HTERT RPE-1 (cell line): ENCODE measurements around the gene SCUBE1.

Experiments
- in situ Hi-C: fragments of 300-500 bp; cut with MboI; formaldehyde crosslinking; loops from 4 replicates; pipeline ENCODE4 v1.14.3; 2020; ENCODE audit warnings: low sequenced_read_pairs

Gene SCUBE1

GRCh38 chr22:43166132-43166930, 176.8 kb downstream of the SCUBE1 start:
- in situ Hi-C loops, result no loop called here

DNA sequence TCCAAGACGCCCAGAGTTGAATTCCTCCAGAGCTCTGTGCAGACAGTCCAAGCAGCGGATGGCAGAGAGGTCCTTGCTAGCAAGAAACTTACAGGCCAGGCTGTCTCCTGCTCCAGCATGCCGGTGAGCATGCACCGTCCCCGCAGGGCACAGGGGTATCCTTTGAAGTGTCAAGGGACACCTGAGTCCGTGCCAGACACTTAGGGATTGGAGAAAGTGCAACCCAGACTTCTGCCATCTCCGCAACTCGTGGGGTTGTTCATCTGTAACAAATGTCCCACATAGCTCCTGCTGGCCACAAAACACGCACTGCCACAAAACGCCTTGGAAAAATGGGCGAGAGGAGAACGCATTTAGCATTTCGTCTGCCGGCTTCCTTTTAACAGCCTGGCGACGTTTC, 178.5 kb downstream of the SCUBE1 start:
- in situ Hi-C loops, result no loop called here

DNA sequence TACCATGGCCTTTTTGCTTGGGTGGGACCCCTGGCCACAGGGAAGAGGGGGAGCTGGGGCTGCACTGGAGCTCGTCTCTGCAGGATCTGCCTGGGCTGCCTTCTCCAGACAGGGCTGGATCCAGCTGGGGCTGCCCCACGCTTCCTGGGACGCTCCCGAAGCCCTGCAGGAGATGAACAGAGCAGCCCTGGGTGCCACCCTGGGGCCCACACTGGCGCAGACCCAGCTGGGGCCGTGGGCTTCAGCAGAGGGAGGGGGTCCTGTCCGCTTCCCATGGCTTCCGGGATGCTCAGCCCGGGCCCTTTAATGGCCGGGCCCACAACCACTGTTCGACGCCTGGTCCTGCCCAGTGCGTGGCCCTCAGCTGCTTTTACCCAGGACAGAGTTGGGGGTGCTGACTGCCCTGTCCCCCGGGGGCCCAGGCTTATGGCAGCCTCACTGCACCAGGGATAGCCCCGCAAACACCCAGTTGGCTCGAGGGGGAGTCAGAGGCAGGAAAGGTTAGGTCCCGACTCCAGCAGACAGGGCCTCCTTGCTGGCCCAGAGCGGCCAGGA, 179.9 kb downstream of the SCUBE1 start:
- in situ Hi-C loops, result no loop called here

- in situ Hi-C loops, result no loop called here
Measured at GRCh38 chr22:43162412-43163150, 180.6 kb downstream of the SCUBE1 start.

- in situ Hi-C loops, result no loop called here
Measured at GRCh38 chr22:43160497-43161126, 182.6 kb downstream of the SCUBE1 start.

DNA sequence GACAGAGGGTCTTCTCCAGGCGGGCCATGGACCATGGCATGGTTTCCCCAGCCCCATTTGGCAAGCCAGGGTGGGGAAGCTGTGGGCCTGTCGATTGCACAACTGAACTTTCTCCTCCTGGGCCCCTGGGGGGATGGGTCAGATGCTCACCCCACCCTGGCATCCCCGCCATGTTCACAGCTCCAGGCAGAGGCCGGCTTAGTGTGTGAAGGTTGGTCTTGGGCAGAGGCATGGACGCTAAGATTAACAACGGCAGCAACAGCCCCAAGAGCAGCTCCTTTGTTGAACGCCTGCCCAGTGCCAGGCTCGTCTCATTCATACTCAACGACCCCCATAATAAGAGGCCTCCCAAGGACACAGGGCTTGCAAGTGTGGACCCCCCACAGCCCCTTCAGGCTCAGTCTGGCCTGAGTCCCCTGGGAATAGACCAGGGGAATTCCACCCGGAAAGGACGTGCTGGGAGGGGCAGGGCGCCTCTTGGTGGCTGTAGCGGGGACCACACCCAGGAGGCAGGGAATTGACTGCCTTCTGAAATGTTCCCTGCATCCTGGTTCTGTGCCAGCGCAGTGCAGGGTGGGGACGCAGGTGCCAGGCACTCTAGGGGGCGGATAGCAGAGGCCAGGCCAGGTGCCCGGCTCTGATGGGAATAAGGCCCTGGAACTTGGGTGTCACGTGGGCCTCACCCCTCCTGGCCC, 183.5 kb downstream of the SCUBE1 start:
- in situ Hi-C loops, result no loop called here

DNA sequence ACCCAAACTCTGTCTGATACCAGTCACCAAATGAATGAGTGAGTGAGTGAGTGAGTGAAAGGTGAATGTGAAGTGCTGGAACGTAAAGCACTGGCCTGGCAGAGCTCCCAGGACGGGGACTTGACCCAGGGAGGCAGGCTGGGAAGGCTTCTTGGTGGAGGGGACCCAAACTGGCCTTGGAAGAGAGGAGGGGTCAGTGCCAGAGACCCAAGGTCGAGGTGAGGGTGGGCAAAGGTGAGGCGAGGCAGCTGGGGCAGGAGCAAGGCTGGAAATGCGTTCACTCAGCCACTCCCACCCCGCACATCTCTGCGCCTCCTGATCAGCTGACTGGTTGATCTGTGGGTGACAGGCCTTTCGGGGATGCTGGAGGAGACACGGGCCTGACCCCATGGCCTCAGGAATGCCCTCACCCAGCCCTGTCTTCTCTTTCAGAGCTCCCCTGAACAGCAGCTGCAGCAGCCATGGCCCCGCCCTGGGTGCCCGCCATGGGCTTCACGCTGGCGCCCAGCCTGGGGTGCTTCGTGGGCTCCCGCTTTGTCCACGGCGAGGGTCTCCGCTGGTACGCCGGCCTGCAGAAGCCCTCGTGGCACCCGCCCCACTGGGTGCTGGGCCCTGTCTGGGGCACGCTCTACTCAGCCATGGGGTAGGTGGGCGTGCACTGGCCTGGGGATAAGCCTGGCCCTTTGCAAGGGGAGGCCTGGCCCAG, 184.2 kb downstream of the SCUBE1 start:
- in situ Hi-C loops, result no loop called here

DNA sequence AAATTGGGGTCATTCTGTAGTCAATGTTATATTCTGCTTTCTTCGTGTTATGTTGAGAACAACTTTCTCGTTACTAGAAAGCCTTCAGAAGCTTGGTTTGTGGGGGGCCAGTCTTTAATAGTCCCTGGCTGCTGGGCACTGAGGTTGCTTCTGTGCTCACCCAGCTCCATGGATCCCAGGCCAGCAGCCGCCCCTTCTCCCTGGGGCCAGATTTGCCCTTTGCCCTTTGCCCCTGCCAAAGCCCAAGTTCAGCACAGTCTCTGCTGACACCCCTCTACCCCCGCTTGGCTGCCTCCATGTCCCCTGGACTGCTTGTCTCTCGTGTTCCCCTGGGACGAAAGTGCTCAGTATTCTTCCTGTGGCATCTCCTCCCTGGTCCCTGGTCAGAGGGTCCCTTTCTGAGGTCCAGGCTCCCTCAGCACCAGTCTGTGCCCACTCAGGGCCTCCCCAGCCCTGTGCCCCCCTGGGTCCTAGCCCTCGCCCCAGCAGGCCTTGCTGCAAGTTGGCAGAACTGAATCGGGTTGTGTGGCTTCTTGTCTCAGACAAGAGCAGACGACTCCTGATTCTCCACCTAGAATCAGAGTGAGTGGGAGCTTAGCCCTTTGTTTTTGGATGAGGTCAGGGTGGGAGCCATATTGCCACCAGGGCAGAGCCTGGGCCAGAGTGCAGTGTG, 185.2 kb downstream of the SCUBE1 start:
- in situ Hi-C loops, result no loop called here

- in situ Hi-C loops, result no loop called here
Measured at GRCh38 chr22:43156413-43156812, 186.8 kb downstream of the SCUBE1 start.

DNA sequence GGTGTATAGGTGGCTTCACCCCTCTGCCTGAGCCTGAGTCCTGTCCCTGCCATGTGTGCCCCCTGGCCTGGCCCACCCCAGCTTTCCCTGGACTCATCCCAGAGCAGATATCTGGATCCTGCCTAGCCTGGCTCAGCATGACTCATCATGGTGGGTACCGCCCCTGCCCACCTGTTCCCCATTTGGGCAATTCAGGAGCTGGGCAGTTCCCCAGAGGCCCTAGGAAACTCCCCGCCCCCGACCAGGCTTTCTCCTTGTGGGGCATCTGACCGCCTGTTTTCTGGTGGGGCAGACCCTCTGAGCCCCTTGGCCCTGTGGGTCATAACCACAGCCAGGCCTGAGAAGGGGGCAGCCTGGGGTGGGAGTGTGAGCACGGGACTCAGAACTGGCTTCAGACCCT, 187.4 kb downstream of the SCUBE1 start:
- in situ Hi-C loops, result no loop called here

GRCh38 chr22:43154887-43155536, 188.2 kb downstream of the SCUBE1 start:
- in situ Hi-C loops, result no loop called here

DNA sequence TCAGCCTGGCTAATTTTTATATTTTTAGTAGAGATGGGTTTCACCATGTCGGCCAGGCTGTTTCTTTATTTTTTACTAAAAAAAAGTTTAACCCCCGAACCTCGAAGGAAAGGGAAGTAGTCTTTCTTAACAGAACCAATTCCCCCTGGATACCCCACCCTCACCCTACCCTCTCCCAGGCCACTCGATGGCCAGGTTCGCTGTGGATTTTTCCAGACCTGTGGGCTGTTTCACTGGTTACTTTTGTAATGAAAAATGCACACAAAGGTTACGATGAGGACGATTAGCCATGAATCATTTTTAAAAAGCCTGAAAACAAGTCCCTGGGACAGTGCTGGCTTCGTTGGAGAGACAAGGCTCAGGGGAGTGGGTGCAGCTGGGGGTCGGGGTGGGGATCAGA, 189.3 kb downstream of the SCUBE1 start:
- in situ Hi-C loops, result no loop called here

GRCh38 chr22:43152357-43153071, 190.7 kb downstream of the SCUBE1 start:
- in situ Hi-C loops, result no loop called here

- in situ Hi-C loops, result no loop called here
Measured at GRCh38 chr22:43152003-43152356, 191.2 kb downstream of the SCUBE1 start.

GRCh38 chr22:43151251-43152002, 191.7 kb downstream of the SCUBE1 start, which contains the start of gene TSPO:
Gene TSPO (plus strand): TSS chr22:43151559. CDS start chr22:43159239, 7,680 bp downstream.
- in situ Hi-C loops, result no loop called here

DNA sequence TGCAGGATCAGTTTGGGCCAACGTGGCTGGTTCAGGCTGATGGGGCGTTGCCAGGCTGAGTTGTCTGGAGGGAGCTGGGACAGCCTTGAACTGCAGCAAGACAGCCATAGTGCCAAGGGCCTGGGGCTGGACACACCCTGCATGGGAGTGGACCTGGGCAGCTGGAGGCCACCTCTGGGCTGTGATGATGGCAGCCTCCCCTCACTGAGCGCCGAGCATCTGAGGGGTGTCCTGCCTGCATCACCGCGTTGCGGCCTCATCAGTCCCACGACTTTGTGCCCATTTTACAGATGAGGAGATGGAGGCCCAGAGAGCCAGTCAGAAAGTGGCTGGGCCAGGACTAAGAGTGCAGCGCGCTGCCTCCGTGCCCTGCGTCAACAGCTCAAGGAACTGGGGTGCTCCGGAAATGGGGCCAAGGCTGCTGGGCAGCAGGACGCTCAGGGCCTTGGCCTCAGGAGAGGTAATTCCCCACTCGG, 192.4 kb downstream of the SCUBE1 start:
- in situ Hi-C loops, result no loop called here

- in situ Hi-C loops, result no loop called here
Measured at GRCh38 chr22:43148581-43148980, 194.6 kb downstream of the SCUBE1 start.

GRCh38 chr22:43147821-43148220, 195.4 kb downstream of the SCUBE1 start:
- in situ Hi-C loops, result no loop called here
